Mesendoderm (in vitro differentiated cells): ENCODE results near the gene ZBED1.

Experiments
- DNase-seq: peaks from one replicate; pipeline ENCODE4 v3.0.0; 2013
- H2AK5ac ChIP-seq: 2 replicates; pipeline ENCODE4 v1.6.1; 2013; ENCODE audit warnings: low read length, inconsistent platforms
- H2BK120ac ChIP-seq: 2 replicates; pipeline ENCODE4 v1.6.1; 2013; ENCODE audit warnings: low read depth, mild to moderate bottlenecking, low read length, moderate library complexity, mixed read lengths
- H2BK15ac ChIP-seq: replicated peaks from 2 replicates; pipeline ENCODE4 v1.6.1; 2013; ENCODE audit warnings: low read depth, mild to moderate bottlenecking, moderate library complexity
- H2BK5ac ChIP-seq: 2 replicates; pipeline ENCODE4 v1.6.1; 2013; ENCODE audit warnings: low read length, inconsistent platforms
- H3K18ac ChIP-seq: 2 replicates; pipeline ENCODE4 v1.6.1; 2013; ENCODE audit warnings: mild to moderate bottlenecking, low read length, mixed read lengths
- H3K23ac ChIP-seq: one replicate; pipeline ENCODE4 v1.6.1; 2013; ENCODE audit warnings: low read length
- H3K27ac ChIP-seq: 2 replicates; pipeline ENCODE4 v1.5.1; 2013; ENCODE audit warnings: low read depth, mild to moderate bottlenecking, inconsistent platforms, low read length, moderate library complexity
- H3K27me3 ChIP-seq: 2 replicates; pipeline ENCODE4 v1.6.1; 2013; ENCODE audit warnings: low read length, control low read depth, mild to moderate bottlenecking, inconsistent platforms; ENCODE audit not compliant: insufficient read depth, poor library complexity
- H3K36me3 ChIP-seq: 2 replicates; pipeline ENCODE4 v1.6.1; 2013; ENCODE audit warnings: low read length, inconsistent platforms; ENCODE audit not compliant: control insufficient read depth, insufficient read depth
- H3K4ac ChIP-seq: one replicate; pipeline ENCODE4 v1.6.1; 2013; ENCODE audit warnings: low read depth, mild to moderate bottlenecking, low read length, moderate library complexity
- H3K4me1 ChIP-seq: 2 replicates; pipeline ENCODE4 v1.6.1; 2013; ENCODE audit warnings: low read depth, low read length, inconsistent platforms; ENCODE audit not compliant: control insufficient read depth
- H3K4me2 ChIP-seq: 2 replicates; pipeline ENCODE4 v1.6.1; 2013; ENCODE audit warnings: low read length
- H3K4me3 ChIP-seq: 2 replicates; pipeline ENCODE4 v1.5.1; 2013; ENCODE audit warnings: mild to moderate bottlenecking, low read length
- H3K56ac ChIP-seq: one replicate; pipeline ENCODE4 v1.6.1; 2013; ENCODE audit warnings: low read length
- H3K79me1 ChIP-seq: 2 replicates; pipeline ENCODE4 v1.6.1; 2013; ENCODE audit warnings: low read length, inconsistent platforms
- H3K79me2 ChIP-seq: 2 replicates; pipeline ENCODE4 v1.6.1; 2013; ENCODE audit warnings: mild to moderate bottlenecking, low read length; ENCODE audit not compliant: control insufficient read depth, insufficient read depth
- H3K9ac ChIP-seq: 2 replicates; pipeline ENCODE4 v1.6.1; 2013; ENCODE audit warnings: low read length, inconsistent platforms
- H4K5ac ChIP-seq: one replicate; pipeline ENCODE4 v1.6.1; 2013; ENCODE audit warnings: low read length
- H4K8ac ChIP-seq: one replicate; pipeline ENCODE4 v1.6.1; 2013; ENCODE audit warnings: low read depth, mild to moderate bottlenecking, control low read depth, low read length, moderate library complexity
- WGBS: extraction: QIAGEN DNeasy Blood & Tissue Kit; methylation state at CpG from one replicate; pipeline ENCODE4 v1.1.7; 2013; ENCODE audit warnings: low lambda C conversion rate, missing lambda C conversion rate; ENCODE audit not compliant: insufficient coverage; ENCODE audit errors: extremely low coverage; 5-methylcytosine and 5-hydroxymethylcytosine counted together

ZBED1 gene

DNA sequence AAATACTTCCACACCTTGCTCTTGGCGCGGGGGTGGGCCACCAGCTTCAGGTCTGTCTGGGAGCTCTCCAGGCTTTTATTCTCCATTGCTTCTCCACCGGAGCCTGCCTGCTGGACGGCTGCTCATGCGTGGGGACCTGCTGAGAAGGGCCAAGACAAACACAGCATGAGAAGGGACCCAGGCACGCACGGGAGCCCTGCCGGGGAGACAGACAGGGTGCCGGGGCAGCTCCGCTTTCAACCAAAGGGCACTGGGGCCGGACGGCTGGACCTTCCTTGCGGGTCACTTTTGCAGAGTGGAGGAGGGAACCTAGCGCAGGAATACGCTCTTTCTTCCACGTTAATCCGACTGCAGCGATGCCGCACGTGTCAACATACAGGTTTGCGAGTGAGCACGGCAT lies 10.1 kb downstream of the ZBED1 start:
- Histone ChIP-seq H3K79me1 (peaks cover 26% of the 10 kb centered on the region), H2BK5ac (no peak overlapping the region), H3K56ac (no peak overlapping the region), H3K79me2 (peaks cover 30% of the 10 kb centered on the region), H3K18ac (no peak overlapping the region), H3K9ac (no peak overlapping the region), H2BK15ac (no peak overlapping the region), H3K4me1 (peaks cover 4% of the 10 kb centered on the region), H4K8ac (no peak overlapping the region), H3K27ac (no peak overlapping the region), H3K23ac (no peak overlapping the region), H2AK5ac (no peak overlapping the region), H2BK120ac (no peak overlapping the region), H3K4ac (no peak overlapping the region), H3K4me2 (no peak overlapping the region), H4K5ac (no peak overlapping the region), H3K27me3 (no peaks in the 10 kb centered on the region), H3K36me3 (peaks cover 10% of the 10 kb centered on the region), H3K4me3 (no peak overlapping the region)
- no peak for DNase-seq
- no CpG with 5 or more reads among the region's 22 CpGs for WGBS

DNA sequence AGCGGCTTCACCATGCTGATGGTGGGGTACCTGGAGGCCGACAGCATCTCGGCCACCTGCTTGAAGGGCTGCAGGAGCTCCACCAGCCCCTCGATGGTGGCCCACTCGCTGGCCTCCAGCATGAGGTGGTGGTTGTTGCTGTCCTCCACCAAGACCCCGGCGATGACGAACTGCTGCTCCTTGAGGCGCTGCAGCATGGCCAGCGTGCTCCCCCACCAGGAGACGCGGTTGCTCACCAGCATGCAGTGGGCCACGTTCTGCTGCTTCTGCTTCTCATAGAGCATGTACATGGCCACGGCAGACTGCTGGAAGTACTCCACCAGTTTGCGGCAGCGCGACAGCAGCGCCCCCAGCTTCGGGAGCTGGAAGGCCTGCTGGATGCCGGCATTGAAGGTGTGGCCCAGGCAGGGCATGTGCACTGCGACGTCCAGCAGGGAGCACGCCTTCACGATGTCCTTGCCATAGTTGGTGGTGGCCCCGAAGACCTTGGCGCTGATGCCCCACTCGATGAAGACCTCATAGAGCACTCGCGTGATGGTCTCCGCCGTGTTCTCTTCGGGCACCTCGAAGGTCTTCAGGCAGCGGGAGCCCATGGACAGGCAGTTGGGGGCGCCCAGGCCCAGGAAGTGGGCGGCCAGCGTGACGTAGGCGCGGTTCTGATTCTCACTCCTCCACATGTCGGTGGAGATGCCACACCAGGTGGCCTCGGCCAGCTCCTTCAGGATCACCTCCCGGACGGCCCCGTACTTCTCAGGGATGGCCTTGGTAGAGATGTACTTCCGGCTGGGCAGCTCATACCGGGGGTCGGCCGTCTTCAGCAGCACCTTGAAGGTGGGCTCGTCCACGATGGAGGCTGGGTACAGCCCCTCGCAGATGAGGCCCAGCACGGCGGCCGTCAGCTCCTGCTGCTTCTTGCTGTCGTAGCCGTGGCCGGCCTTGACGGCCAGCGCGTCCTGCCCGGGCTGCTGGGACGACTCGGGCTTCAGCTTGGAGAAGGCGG lies 11.0 kb downstream of the ZBED1 start:
- Histone ChIP-seq H3K79me2 (peaks cover 30% of the 10 kb centered on the region), H2AK5ac (no peak overlapping the region), H3K27me3 (no peaks in the 10 kb centered on the region), H4K5ac (no peak overlapping the region), H2BK120ac (no peak overlapping the region), H3K18ac (no peak overlapping the region), H3K56ac (no peak overlapping the region), H2BK15ac (no peak overlapping the region), H3K4me1 (peaks cover 8% of the 10 kb centered on the region), H3K4me3 (no peak overlapping the region), H3K79me1 (peaks cover 24% of the 10 kb centered on the region), H3K4ac (no peak overlapping the region), H3K4me2 (no peak overlapping the region), H3K9ac (no peak overlapping the region), H4K8ac (no peak overlapping the region), H2BK5ac (no peak overlapping the region), H3K36me3 (peaks cover 8% of the 10 kb centered on the region), H3K27ac (no peak overlapping the region), H3K23ac (no peak overlapping the region)
- no peak for DNase-seq
- no CpG with 5 or more reads among the region's 65 CpGs for WGBS

DNA sequence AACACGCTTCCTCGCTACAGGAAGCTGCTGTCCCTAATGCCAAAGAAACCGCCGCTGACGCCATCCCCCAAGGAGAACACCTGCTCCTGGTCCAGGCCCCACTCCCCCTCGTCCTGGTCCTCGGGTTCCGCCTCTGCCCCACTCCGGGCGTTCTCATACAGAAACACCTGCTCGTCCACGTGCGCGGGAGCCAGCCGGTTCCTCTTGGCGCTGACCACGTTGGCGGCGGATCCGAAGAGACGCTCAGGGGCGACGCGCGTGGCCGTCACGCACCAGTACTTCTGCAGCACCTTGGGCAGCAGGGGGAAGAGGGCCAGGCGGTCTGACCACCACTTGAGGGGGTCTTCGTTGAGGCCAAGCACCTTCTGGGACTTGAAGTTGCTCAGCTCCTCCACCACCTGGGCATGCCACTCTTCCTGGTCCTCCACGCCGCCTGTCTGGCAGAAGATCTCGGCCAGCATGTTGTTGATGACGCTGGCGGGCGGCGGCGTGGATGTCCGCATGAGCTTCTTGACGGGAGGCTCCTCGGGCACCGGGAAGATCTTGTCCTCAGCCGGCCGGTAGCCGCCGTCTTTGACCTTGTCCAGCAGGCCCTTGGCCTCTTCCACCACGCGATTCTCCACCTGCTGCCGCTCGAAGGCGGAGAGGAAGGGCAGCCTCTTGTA lies 12.0 kb downstream of the ZBED1 start:
- no peak for DNase-seq
- H3K4me2 ChIP-seq: no peak overlapping the region
- no peak overlapping the region for H3K18ac ChIP-seq
- no peak overlapping the region for H2BK5ac ChIP-seq
- H3K4me1 ChIP-seq: peaks cover 8% of the 10 kb centered on the region
- peaks cover 8% of the 10 kb centered on the region for H3K36me3 ChIP-seq
- no peak overlapping the region for H4K5ac ChIP-seq
- H2AK5ac ChIP-seq: no peak overlapping the region
- H3K23ac ChIP-seq: no peak overlapping the region
- H3K4ac ChIP-seq: no peak overlapping the region
- no peak overlapping the region for H4K8ac ChIP-seq
- H3K27ac ChIP-seq: no peak overlapping the region
- H3K79me2 ChIP-seq: peaks cover 33% of the 10 kb centered on the region
- H3K4me3 ChIP-seq: no peak overlapping the region
- H3K9ac ChIP-seq: no peak overlapping the region
- no CpG with 5 or more reads among the region's 50 CpGs for WGBS
- H3K56ac ChIP-seq: no peak overlapping the region
- H2BK15ac ChIP-seq: no peak overlapping the region
- no peak overlapping the region for H2BK120ac ChIP-seq
- no peaks in the 10 kb centered on the region for H3K27me3 ChIP-seq
- peaks cover 24% of the 10 kb centered on the region for H3K79me1 ChIP-seq

DNA sequence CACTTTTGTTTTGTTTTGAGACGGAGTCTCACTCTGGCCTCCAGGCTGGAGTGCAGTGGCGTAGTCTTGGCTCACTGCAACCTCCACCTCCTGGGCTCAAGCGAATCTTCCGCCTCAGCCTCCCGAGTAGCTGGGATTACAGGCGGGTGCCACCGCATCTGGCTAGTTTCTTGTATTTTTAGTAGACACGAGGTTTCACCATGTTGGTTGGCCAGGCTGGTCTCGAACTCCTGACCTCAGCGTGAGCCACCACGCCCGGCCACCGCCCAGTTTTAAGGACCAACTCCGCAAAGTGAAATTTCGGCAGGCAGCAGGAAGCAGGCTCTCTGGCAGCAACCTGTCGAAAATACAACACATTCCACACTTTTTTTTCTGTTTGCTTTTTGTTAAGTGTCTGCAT lies 13.4 kb downstream of the ZBED1 start:
- Histone ChIP-seq H3K4me3 (no peak overlapping the region), H4K8ac (no peak overlapping the region), H3K27me3 (no peaks in the 10 kb centered on the region), H3K36me3 (peaks cover 8% of the 10 kb centered on the region), H3K9ac (no peak overlapping the region), H4K5ac (no peak overlapping the region), H3K79me1 (peaks cover 20% of the 10 kb centered on the region), H3K4me2 (no peak overlapping the region), H3K56ac (no peak overlapping the region), H2BK120ac (no peak overlapping the region), H3K4me1 (peaks cover 8% of the 10 kb centered on the region), H3K18ac (no peak overlapping the region), H3K79me2 (peaks cover 25% of the 10 kb centered on the region), H2BK5ac (no peak overlapping the region), H3K23ac (no peak overlapping the region), H3K4ac (no peak overlapping the region), H2BK15ac (no peak overlapping the region), H2AK5ac (no peak overlapping the region), H3K27ac (no peak overlapping the region)
- WGBS: no CpG with 5 or more reads among the region's 16 CpGs
- DNase-seq: no peak

- H4K8ac ChIP-seq: no peak overlapping the region
- H3K4me3 ChIP-seq: no peak overlapping the region
- no peak overlapping the region for H3K4ac ChIP-seq
- no peak overlapping the region for H3K27ac ChIP-seq
- H2BK5ac ChIP-seq: no peak overlapping the region
- no peak overlapping the region for H3K23ac ChIP-seq
- peaks cover 8% of the 10 kb centered on the region for H3K36me3 ChIP-seq
- H3K56ac ChIP-seq: peak overlapping the region; percentile 17
- no peaks in the 10 kb centered on the region for H3K27me3 ChIP-seq
- H3K18ac ChIP-seq: no peak overlapping the region
- peak overlapping the region; percentile 34 for H3K9ac ChIP-seq
- H3K4me1 ChIP-seq: peaks cover 8% of the 10 kb centered on the region
- no peak overlapping the region for H4K5ac ChIP-seq
- H2BK15ac ChIP-seq: no peak overlapping the region
- no peak overlapping the region for H2AK5ac ChIP-seq
- no peak overlapping the region for H2BK120ac ChIP-seq
- WGBS: no CpG with 5 or more reads among the region's 29 CpGs
- peaks cover 18% of the 10 kb centered on the region for H3K79me2 ChIP-seq
- DNase-seq: no peak
- no peak overlapping the region for H3K4me2 ChIP-seq
- H3K79me1 ChIP-seq: peaks cover 14% of the 10 kb centered on the region
Measured at GRCh38 chrX:2486476-2487133, 14.2 kb downstream of the ZBED1 start.
